ENCODE results near the gene CES2.
"Not testable (repeated sequence)": the region's sequence is repeated elsewhere in the genome, so short reads cannot be mapped to it uniquely, and the experiment has no call there.

Gene CES2

DNA sequence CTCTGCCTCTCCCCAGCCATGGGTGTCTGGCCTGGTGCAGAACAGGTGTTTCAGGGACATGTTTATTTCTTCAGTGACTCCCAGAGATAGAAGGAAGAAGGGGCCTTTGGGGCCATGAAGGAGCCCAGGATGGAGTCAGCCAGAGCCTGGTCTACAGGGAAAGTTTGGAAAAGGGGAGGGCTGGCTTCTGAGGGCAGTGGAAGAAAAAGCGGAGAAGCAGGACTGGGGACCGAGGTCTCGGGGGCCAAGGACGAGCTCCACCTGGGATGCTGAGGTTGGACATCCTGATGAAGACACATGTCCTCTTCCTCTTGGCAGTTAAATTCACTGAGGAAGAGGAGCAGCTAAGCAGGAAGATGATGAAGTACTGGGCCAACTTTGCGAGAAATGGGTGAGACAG lies 7.7 kb downstream of the CES2 start:
- H3K4me1 ChIP-seq: peaks cover under 1 to 7% (median 7%) of the 10 kb centered on the region in 10 experiments; a peak in 16 of 20 replicates
- H3K27ac ChIP-seq: no peak overlapping the region
- H3K9me3 ChIP-seq (replicated peaks in 1 of 11): no peaks in the 10 kb centered on the region
- H3K4me2 ChIP-seq: no peak overlapping the region
- no peak for TF ChIP-seq Cebpa-rat (IDR thresholded peaks at IDR 0.05)
- H4K20me1 ChIP-seq: peaks cover 11 to 79% (median 28%) of the 10 kb centered on the region in 11 experiments; a peak in 20 of 22 replicates
- no peak overlapping the region for H3K4me3 ChIP-seq
- peaks cover 60 to 66% (median 62%) of the 10 kb centered on the region in 11 experiments for H3K36me3 ChIP-seq
- H3K9ac ChIP-seq: no peak overlapping the region
- H3K27me3 ChIP-seq: peaks cover 7 to 11% (median 8%) of the 10 kb centered on the region in 11 experiments

DNA sequence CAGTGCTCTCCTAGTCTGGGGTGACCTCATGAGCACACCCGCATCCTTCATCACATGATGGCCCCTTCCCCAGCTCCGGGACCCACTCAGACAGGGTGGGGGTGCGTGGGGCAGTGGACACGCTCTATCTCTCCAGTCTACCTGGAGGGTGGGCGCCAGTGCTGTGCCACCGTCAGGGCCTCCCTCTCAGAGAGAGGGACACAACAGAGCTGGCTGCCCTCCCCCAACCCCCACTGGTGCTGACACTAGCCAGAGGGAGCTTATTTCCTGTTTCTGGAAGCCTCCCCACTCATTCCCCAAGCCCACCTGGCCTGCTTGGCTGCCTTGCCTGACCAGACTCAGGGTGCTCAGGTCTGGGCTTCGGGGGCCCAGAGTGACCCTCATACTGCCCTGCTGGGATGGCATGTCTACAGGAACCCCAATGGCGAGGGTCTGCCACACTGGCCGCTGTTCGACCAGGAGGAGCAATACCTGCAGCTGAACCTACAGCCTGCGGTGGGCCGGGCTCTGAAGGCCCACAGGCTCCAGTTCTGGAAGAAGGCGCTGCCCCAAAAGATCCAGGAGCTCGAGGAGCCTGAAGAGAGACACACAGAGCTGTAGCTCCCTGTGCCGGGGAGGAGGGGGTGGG lies 8.2 kb downstream of the CES2 start:
- H3K9ac ChIP-seq: no peak overlapping the region
- H3K27ac ChIP-seq: no peak overlapping the region
- no peaks in the 10 kb centered on the region for H3K9me3 ChIP-seq (replicated peaks in 1 of 11)
- no peak overlapping the region for H3K4me2 ChIP-seq
- no peak overlapping the region for H3K4me3 ChIP-seq
- H3K27me3 ChIP-seq: peaks cover 13 to 17% (median 14%) of the 10 kb centered on the region in 11 experiments
- peaks cover 10 to 78% (median 25%) of the 10 kb centered on the region in 11 experiments; a peak in 19 of 22 replicates for H4K20me1 ChIP-seq
- H3K36me3 ChIP-seq: peaks cover 55 to 60% (median 56%) of the 10 kb centered on the region in 11 experiments
- peaks cover 4 to 12% (median 12%) of the 10 kb centered on the region in 10 experiments; a peak in 18 of 20 replicates for H3K4me1 ChIP-seq
- TF ChIP-seq Cebpa-rat (IDR thresholded peaks at IDR 0.05): no peak

DNA sequence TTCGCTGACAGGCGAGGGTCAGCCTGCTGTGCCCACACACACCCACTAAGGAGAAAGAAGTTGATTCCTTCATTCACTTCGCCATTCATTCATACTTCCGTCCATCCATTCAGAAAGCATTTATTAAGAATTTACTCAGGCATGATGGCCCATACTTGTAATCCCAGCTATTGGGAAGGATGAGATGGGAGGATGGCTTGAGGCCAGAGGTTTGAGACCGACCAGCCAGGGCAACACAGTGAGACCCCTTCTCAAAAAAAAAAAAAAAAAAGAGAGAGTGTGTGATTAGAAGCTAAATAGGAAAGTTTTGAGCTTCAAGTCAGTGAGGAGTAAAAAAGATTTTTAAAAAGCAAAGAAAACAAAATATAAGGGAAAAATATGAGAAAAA lies 8.7 kb downstream of the CES2 start:
- H3K27me3 ChIP-seq: peaks cover 18 to 22% (median 19%) of the 10 kb centered on the region in 11 experiments
- H3K4me3 ChIP-seq: no peak overlapping the region
- no peak overlapping the region for H3K27ac ChIP-seq
- H4K20me1 ChIP-seq: peaks cover 8 to 78% (median 24%) of the 10 kb centered on the region in 11 experiments; a peak in 18 of 22 replicates
- H3K4me2 ChIP-seq: no peak overlapping the region
- no peak for TF ChIP-seq Cebpa-rat (IDR thresholded peaks at IDR 0.05)
- peaks cover 9 to 18% (median 17%) of the 10 kb centered on the region in 10 experiments; a peak in 18 of 20 replicates for H3K4me1 ChIP-seq
- H3K9ac ChIP-seq: no peak overlapping the region
- no peaks in the 10 kb centered on the region for H3K9me3 ChIP-seq (replicated peaks in 1 of 11)
- peaks cover 50 to 55% (median 51%) of the 10 kb centered on the region in 11 experiments for H3K36me3 ChIP-seq

DNA sequence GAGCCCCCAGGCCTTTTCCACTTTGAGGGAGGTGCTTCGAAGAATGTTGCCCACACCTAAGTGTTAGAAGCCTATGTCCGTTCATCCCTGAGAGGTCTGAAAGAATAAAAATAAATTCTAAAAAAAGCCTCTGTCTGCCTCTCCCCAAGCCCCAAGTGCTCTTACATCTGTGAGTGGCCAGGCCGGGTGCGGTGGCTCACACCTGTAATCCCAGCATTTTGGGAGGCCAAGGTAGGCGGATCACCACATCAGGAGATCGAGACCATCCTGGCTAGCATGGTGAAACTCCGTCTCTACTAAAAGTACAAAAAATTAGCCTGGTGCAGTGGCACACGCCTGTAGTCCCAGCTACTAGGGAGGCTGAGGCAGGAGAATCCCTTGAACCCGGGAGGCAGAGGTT lies 9.7 kb downstream of the CES2 start:
- Histone ChIP-seq H4K20me1 (peaks cover 5 to 77% (median 17%) of the 10 kb centered on the region in 11 experiments; a peak in 17 of 22 replicates), H3K4me1 (peaks cover 10 to 19% (median 18%) of the 10 kb centered on the region in 10 experiments; a peak in 18 of 20 replicates), H3K36me3 (peaks cover 41 to 46% (median 42%) of the 10 kb centered on the region in 11 experiments), H3K27me3 (peaks cover 27 to 31% (median 28%) of the 10 kb centered on the region in 11 experiments)
- H3K9ac ChIP-seq; H3K4me3 ChIP-seq; H3K27ac ChIP-seq; H3K4me2 ChIP-seq; H3K9me3 ChIP-seq (replicated peaks in 1 of 11): not testable (repeated sequence)

DNA sequence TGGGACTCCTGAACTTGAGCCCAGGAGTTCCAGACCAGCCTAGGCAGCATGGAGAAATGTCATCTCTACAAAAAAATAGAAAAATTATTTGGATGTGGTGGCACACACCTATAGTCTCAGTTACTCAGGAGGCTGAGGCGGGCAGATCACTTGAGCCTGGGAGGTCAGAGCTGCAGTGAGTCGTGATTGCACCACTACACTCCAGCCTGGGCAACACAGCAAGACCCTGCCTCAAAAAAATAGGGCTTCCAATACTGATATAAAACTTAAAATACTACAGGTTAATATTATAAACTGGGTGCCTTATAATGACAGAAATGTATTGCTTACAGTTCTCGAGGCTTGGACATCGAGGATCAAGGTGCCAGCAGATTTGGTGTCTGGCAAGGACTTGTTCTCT lies 10.6 kb downstream of the CES2 start:
- Histone ChIP-seq H3K9ac (no peak overlapping the region), H3K4me1 (peaks cover 10 to 19% (median 18%) of the 10 kb centered on the region in 10 experiments; a peak in 18 of 20 replicates), H3K27ac (no peak overlapping the region), H3K9me3 (replicated peaks in 1 of 11) (peaks cover 0 to under 1% (median 0%) of the 10 kb centered on the region in 11 experiments; a peak in 2 of 22 replicates), H4K20me1 (peaks cover 2 to 67% (median 14%) of the 10 kb centered on the region in 11 experiments; a peak in 16 of 22 replicates), H3K4me3 (no peak overlapping the region), H3K36me3 (peaks cover 31 to 36% (median 32%) of the 10 kb centered on the region in 11 experiments), H3K4me2 (no peak overlapping the region), H3K27me3 (peaks cover 36 to 41% (median 38%) of the 10 kb centered on the region in 11 experiments)
- TF ChIP-seq Cebpa-rat (IDR thresholded peaks at IDR 0.05): no peak

DNA sequence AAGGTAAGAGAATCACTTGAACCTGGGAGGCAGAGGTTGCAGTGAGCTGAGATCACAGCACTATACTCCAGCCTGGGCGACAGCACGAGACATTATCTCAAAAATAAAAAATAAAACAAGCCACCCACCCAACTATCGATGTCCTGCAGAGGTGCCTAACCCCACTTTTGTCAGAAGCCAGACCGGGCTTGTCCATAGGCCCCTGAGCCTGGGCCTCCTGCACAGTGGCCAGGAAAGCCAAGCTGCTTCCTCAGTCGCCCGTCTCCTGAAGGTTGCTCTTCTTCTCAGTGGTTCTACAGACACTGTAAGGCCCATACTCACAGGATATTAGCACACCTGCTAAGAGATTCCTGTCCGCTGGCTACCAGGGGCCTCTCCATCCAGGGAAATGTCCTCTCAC lies 11.2 kb downstream of the CES2 start:
- no peak for TF ChIP-seq Cebpa-rat (IDR thresholded peaks at IDR 0.05)
- peaks cover 0 to 6% (median 3%) of the 10 kb centered on the region in 11 experiments; a peak in 8 of 22 replicates for H3K9me3 ChIP-seq (replicated peaks in 1 of 11)
- H4K20me1 ChIP-seq: peaks cover 0 to 61% (median 13%) of the 10 kb centered on the region in 11 experiments; a peak in 16 of 22 replicates
- peaks cover 10 to 19% (median 18%) of the 10 kb centered on the region in 10 experiments; a peak in 18 of 20 replicates for H3K4me1 ChIP-seq
- H3K27ac ChIP-seq: no peak overlapping the region
- peaks cover 25 to 30% (median 26%) of the 10 kb centered on the region in 11 experiments for H3K36me3 ChIP-seq
- H3K4me3 ChIP-seq: no peak overlapping the region
- H3K27me3 ChIP-seq: peaks cover 42 to 47% (median 44%) of the 10 kb centered on the region in 11 experiments
- no peak overlapping the region for H3K9ac ChIP-seq
- no peak overlapping the region for H3K4me2 ChIP-seq

DNA sequence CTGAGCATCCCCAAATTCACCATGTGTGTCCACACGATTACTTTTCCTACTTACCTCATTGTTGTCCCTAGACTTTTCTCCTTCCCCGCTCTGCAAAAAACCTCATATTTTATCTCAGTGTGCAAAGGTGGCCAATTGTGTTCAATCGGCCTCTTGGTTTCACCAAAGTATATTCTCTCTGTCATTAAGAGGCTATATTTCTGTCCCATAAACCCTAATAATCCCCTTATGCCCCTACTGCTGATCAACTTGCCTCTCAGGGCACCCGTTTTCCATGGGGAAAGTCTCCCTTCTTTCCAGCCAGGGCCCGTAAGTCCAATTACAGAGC lies 11.6 kb downstream of the CES2 start:
- Histone ChIP-seq H3K27ac (no peak overlapping the region), H3K9ac (no peak overlapping the region), H3K9me3 (replicated peaks in 1 of 11) (peaks cover 0 to 7% (median 3%) of the 10 kb centered on the region in 11 experiments; a peak in 8 of 22 replicates), H3K36me3 (peaks cover 21 to 26% (median 22%) of the 10 kb centered on the region in 11 experiments), H3K4me2 (no peak overlapping the region; a peak in 1 of 22 replicates), H4K20me1 (peaks cover 0 to 58% (median 12%) of the 10 kb centered on the region in 11 experiments; a peak in 15 of 22 replicates), H3K4me3 (no peak overlapping the region), H3K27me3 (peaks cover 42 to 51% (median 48%) of the 10 kb centered on the region in 11 experiments), H3K4me1 (peaks cover 10 to 19% (median 18%) of the 10 kb centered on the region in 10 experiments; a peak in 18 of 20 replicates)
- TF ChIP-seq Cebpa-rat (IDR thresholded peaks at IDR 0.05): no peak

DNA sequence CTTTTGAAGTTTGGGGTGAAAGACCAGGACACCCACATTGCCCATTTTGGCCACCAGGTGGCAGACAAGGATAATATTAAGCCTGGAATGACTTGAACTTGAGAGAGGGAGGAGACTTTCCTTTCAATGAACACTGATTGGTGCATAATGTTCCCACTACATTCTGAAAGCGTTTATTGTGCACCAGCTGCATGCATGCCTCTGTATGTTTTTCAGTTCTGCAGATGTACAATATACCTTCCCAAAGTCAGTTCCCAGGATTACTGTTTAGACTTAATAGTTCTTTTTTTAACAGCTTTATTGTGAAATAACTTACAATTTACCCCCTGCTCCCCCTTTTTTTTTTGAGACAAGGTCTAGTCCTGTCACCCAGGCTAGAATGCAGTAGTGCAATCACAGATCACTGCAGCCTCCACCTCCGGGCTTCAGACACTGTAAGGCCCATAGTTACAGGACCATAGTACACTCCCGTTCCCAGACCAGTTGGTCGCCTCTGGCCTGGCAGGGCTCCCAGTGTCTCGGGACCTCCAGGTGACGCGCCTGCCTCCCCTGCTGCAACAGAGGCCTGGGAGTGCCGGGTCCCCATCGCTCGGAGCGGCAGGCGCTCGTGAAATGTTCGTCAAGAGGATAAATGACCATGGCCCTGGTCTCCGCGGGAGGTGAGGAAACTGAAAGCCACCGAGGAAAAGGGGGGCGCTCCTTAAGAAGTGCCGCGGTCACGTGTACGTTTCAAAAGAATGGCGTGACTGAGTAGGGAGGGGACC lies 12.2 kb downstream of the CES2 start:
- TF ChIP-seq Cebpa-rat (IDR thresholded peaks at IDR 0.05): 0 out of 22 replicates have a peak, but pooled peaks of 1 of the 11 experiments have one; percentile 12
- H3K36me3 ChIP-seq: peaks cover 16 to 21% (median 17%) of the 10 kb centered on the region in 11 experiments
- H3K27me3 ChIP-seq: peaks cover 42 to 56% (median 53%) of the 10 kb centered on the region in 11 experiments
- H3K9me3 ChIP-seq (replicated peaks in 1 of 11): peaks cover 0 to 7% (median 3%) of the 10 kb centered on the region in 11 experiments; a peak in 8 of 22 replicates
- peaks cover 10 to 19% (median 18%) of the 10 kb centered on the region in 10 experiments; a peak in 18 of 20 replicates for H3K4me1 ChIP-seq
- H3K4me3 ChIP-seq: peak overlapping the region; percentile 47 to 69 (median 56)
- H3K27ac ChIP-seq: no peak overlapping the region
- H3K4me2 ChIP-seq: peak overlapping the region; percentile 71 to 99 (median 94)
- H4K20me1 ChIP-seq: peaks cover 0 to 52% (median 12%) of the 10 kb centered on the region in 11 experiments; a peak in 13 of 22 replicates
- H3K9ac ChIP-seq: peak overlapping the region in 8 of 11 experiments; percentile 23 to 70 (median 54); a peak in 13 of 22 replicates
